Stimulated activated naive CD8-positive, alpha-beta T cell treated with anti-CD3 and anti-CD28 coated beads, Interleukin-15, Interleukin-2, amounts not matched to agents 100 U/mL and 50 U/mL, for 24 hours (primary cell): ENCODE results near the gene ARHGEF12.

Experiments used
- ATAC-seq: fragments of 150-1000 bp; cut with Tn5 transposase; one replicate; pipeline ENCODE4 v1.10.0; 2021
- DNase-seq: peaks from one replicate; pipeline ENCODE4 v3.0.0; 2021

ARHGEF12 gene

GRCh38 chr11:120335908-120336640, at the start of gene ARHGEF12:
Gene ARHGEF12 (plus strand): TSS chr11:120336413. CDS start chr11:120337244, 831 bp downstream.
- ATAC-seq, result peak; percentile 81

GRCh38 chr11:120288021-120288420, 48.2 kb upstream of the ARHGEF12 start:
- no peak for ATAC-seq
- DNase-seq, result no peak

More at GRCh38 chr11:120335908-120336640, at the start of gene ARHGEF12:
- peak; percentile 89 for DNase-seq

GRCh38 chr11:120289426-120289825, 46.8 kb upstream of the ARHGEF12 start:
- DNase-seq, result no peak
- no peak for ATAC-seq

GRCh38 chr11:120290956-120291355, 45.3 kb upstream of the ARHGEF12 start:
- DNase-seq (no peak), ATAC-seq (no peak)

GRCh38 chr11:120293038-120293800, 43.0 kb upstream of the ARHGEF12 start:
- no peak for DNase-seq
- no peak for ATAC-seq

GRCh38 chr11:120294096-120294495, 42.1 kb upstream of the ARHGEF12 start:
- ATAC-seq (no peak), DNase-seq (no peak)

- ATAC-seq (no peak), DNase-seq (no peak)
Measured at GRCh38 chr11:120295099-120295498, 41.1 kb upstream of the ARHGEF12 start.

GRCh38 chr11:120296554-120296953, 39.7 kb upstream of the ARHGEF12 start:
- DNase-seq, result no peak
- ATAC-seq, result no peak

GRCh38 chr11:120298461-120298860, 37.8 kb upstream of the ARHGEF12 start:
- DNase-seq, result no peak
- no peak for ATAC-seq

- ATAC-seq, result no peak
- DNase-seq, result no peak
Measured at GRCh38 chr11:120302001-120302805, 34.0 kb upstream of the ARHGEF12 start.

- ATAC-seq, result peak; percentile 71
- peak; percentile 77 for DNase-seq
Measured at GRCh38 chr11:120303004-120303637, 33.1 kb upstream of the ARHGEF12 start.

GRCh38 chr11:120304526-120304925, 31.7 kb upstream of the ARHGEF12 start:
- DNase-seq, result no peak
- no peak for ATAC-seq

GRCh38 chr11:120305286-120305685, 30.9 kb upstream of the ARHGEF12 start:
- ATAC-seq (no peak), DNase-seq (no peak)

- DNase-seq (no peak), ATAC-seq (no peak)
Measured at GRCh38 chr11:120306519-120307242, 29.5 kb upstream of the ARHGEF12 start.

- no peak for ATAC-seq
- no peak for DNase-seq
Measured at GRCh38 chr11:120307476-120307875, 28.7 kb upstream of the ARHGEF12 start.

- no peak for ATAC-seq
Measured at GRCh38 chr11:120308081-120308480, 28.1 kb upstream of the ARHGEF12 start.

GRCh38 chr11:120310870-120311269, 25.3 kb upstream of the ARHGEF12 start:
- no peak for ATAC-seq
- DNase-seq, result no peak

More at GRCh38 chr11:120308081-120308480, 28.1 kb upstream of the ARHGEF12 start:
- DNase-seq, result no peak

- no peak for DNase-seq
- no peak for ATAC-seq
Measured at GRCh38 chr11:120314861-120315260, 21.4 kb upstream of the ARHGEF12 start.

- no peak for ATAC-seq
- DNase-seq, result no peak
Measured at GRCh38 chr11:120316880-120317688, 19.1 kb upstream of the ARHGEF12 start.

GRCh38 chr11:120317689-120318480, 18.3 kb upstream of the ARHGEF12 start:
- ATAC-seq, result no peak
- DNase-seq, result no peak
